Measurements from ENCODE around the gene ANKDD1B.
"Not testable (repeated sequence)": the region's sequence is repeated elsewhere in the genome, so short reads cannot be mapped to it uniquely, and the experiment has no call there.

Gene ANKDD1B

GRCh38 chr5:75611311-75612225 is at the start of gene ANKDD1B:
ANKDD1B (plus strand) TSS chr5:75611453; CDS start chr5:75611635, 182 bp downstream.
- DNase-seq, result peak; percentile 58

DNA sequence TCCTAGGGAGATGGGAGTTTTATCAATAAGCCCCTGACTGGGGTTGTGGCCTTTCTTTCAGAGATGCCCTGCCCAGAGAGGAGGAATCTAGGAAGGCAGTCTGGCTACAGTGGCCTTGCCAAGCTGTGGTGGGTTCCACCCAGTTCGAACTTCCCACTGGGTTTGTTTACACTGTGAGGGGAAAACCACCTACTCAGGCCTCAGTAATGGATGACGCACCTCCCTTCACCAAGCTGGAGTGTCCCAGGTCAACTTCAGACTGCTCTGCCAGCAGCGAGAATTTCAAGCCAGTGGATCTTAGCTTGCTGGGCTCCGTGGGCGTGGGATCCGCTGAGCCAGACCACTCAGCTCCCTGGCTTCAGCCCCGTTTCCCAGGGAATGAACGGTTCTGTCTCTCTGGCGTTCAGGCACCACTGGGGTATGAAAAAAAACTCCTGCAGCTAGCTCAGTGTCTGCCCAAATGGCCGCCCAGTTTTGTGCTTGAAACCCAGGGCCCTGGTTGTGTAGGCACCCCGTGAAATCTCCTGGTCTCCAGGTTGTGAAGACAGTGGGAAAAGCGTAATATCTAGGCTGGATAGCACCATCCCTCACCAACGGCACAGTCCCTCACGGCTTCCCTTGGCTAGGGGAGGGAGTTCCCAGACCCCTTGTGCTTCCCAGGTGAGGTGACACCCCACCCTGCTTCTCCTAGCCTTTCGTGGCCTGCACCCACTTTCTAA is 45.1 kb upstream of the ANKDD1B start:
- DNase-seq, result not testable (repeated sequence)

GRCh38 chr5:75566710-75567309 is 44.4 kb upstream of the ANKDD1B start:
- no peak for DNase-seq

DNA sequence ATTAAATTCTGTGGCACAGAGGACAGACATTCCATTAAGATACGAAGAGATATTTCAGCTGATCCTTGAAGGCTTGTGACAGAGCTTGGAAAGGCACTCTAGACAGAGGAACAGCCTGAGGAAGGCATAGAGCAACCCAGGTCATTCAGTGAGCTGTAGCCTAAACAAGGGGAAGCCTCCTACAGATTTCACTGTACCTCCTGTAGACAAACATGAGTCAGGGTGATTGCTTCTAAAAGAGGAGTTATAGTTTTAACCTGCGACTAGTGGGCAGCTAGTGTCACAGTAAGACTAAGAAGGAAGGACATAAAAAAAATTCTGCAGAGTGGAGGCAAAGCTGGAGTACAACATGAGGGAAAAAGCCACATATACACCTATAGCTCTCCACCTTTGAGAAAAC is 43.5 kb upstream of the ANKDD1B start:
- no peak for DNase-seq

DNA sequence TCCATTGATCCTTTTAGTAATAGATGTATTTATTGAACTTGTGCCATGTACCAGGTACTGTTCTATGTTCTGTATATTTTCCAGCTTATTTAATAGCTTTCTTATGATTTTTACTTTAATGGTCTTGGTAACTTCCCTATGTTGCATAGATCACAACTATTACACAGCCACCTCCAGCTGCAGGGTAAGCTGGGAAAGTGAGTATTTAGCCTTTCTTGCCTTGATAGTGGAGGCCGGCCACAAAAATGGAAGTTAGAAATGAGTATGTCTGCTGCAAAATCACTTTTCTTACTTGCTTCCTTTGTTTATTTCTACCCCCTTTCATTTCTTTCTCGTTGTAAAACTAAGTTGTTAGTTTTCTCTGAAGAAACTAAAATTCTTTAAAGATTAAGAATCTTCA is 43.1 kb upstream of the ANKDD1B start:
- DNase-seq, result no peak

- DNase-seq, result no peak
Measured at GRCh38 chr5:75571547-75571946, 39.7 kb upstream of the ANKDD1B start.

GRCh38 chr5:75574791-75575190 is 36.5 kb upstream of the ANKDD1B start:
- DNase-seq, result no peak

DNA sequence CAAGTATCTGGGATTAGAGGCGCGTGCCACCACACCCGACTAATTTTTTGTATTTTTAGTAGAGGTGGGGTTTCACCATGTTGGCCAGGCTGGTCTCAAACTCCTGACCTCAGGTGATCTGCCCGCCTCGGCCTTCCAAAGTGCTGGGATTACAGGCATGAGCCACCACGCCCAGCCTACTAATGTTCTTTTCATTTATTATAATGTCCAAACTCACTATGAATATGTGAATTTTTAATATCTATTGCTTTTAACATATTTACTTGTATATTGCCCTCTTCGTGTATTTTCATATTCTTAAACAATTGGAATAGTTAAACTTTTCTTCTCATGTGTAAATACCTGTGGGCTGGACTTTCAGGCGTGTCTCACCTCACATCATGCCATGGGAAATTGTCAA is 33.0 kb upstream of the ANKDD1B start:
- not testable (repeated sequence) for DNase-seq

DNA sequence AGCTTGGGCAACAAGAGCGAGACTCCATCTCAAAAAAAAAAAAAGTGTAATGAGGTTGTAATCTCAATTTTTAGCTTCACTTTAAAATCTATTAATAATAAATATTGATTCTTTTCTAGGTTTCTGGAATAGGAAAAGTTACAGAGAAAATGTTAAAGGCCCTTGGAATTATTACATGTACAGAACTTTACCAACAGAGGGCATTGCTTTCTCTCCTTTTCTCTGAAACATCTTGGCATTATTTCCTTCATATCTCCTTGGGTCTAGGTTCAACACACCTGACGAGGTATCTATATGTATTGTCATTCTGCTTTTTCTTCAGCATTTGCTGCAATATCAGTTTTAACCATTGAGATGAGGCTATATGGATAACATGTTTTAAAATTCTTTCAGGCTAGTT is 26.6 kb upstream of the ANKDD1B start:
- DNase-seq, result no peak

DNA sequence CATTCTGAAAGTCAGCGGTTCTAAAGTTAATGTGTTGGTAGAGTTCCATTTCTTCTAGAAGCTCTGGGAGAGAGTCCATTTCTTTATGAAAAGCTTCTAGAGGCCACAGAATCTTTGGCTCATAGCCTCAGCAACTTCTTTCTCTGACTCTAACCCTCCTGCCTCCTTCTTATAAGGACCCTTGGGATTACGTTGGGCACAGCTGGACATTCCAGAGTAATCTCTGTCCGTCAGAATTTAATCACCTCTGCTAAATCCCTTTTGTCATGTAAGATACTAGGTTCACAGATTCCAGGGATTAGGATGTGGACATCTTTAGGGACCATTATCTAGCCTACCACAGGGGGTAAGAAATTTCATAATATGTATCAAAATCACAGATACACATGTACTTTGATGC is 22.6 kb upstream of the ANKDD1B start:
- DNase-seq, result no peak

GRCh38 chr5:75600535-75600934 is 10.7 kb upstream of the ANKDD1B start:
- no peak for DNase-seq

GRCh38 chr5:75601567-75601966 is 9.7 kb upstream of the ANKDD1B start:
- DNase-seq, result no peak

DNA sequence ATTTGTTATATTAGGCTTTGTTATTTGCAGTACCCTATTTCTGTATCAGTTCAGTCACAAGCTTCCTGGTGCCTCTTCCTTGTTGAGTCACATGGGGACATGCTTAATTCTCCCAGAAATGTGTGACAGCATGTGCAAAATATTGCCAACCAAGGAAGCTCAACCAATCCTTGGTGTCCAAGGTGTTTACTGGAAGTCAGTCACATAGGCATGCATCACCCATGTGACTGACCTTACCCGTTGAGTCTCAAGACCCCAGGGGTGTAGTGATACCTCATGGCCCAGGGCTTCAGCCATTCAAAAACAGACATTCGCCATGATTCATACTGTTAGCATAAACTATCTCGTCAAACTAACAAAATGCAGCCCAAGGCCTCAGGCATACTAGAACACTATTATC is 9.3 kb upstream of the ANKDD1B start:
- DNase-seq, result no peak

GRCh38 chr5:75603371-75603770 is 7.9 kb upstream of the ANKDD1B start:
- DNase-seq, result no peak

DNA sequence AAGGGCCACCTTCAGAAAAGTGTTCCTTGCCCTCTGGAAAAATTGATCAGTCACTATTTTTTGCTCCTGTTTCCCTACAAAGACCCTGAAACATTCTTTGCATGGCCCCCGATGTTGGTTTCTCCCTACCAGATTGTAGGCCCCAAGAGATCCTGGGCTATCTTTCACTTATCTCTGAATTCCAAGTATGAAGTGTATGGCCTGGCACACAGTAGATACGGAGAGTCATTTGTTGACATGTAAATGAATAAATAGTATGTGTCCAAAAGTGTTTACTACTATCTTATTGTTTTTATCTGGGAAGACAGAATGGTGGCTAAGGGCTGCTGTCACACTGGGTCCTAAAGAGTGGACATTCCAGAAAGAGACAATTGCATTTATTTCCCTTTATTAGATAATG is 7.4 kb upstream of the ANKDD1B start:
- no peak for DNase-seq

DNA sequence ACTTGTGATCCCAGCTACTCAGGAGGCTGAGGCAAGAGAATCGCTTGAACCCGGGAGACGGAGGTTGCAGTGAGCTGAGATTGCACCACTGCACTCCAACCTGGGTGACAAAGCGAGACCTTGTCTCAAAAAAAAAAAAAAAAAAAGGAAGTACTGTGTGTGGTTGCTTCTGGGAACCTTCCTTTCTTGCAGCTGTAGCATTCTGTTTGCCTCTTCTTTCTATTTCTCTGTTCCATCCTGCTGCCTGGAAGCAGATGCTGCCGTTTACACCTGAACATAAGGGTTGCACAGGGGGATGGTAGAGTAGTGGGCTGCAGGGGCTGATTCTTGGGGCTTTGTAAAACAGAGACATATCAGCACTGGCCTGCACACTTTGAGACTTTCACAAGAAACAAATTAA is 3.9 kb upstream of the ANKDD1B start:
- DNase-seq, result not testable (repeated sequence)

DNA sequence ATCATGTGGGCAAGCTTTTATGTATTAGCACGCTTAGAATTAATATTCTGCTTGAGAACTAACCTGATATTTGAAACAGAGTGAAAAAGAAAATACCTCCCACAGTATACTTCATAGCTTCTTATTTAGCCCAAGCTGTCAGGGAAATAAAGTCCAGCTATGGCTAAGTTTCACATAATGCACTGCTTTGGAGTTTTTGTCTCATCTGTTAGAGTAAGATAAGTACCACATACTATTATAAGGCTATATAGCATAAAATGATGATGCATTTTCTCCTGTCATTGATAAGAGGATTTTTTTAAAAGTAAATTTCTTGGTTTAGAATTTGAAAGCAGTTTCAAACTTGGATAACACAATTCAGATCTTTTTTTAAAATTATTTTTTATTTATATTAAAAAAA is 2.4 kb upstream of the ANKDD1B start:
- DNase-seq, result no peak

- DNase-seq, result no peak
Measured at GRCh38 chr5:75610201-75610600, 1.1 kb upstream of the ANKDD1B start.

GRCh38 chr5:75610859-75611310 is 368 bp upstream of the ANKDD1B start:
- not testable (repeated sequence) for DNase-seq

DNA sequence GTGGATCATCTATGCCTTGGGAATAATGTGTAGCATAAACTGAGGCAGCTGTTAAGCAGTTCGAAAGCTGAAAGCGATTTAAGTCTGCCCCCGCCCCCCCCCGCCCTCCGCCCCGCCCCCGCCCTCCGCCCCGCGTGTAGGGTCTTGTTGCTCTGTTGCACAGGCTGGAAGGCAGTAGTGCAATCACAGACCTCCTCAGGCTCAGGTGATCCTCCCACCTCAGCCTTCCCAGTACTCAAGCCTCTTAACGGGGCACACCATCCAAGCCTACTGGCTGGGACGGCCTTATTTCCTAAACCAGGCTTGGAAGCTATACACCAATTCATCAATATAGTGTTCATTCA is 945 bp downstream of the ANKDD1B start:
- peak; percentile 29 for DNase-seq

- DNase-seq, result no peak
Measured at GRCh38 chr5:75612901-75613300, 1.6 kb downstream of the ANKDD1B start.

DNA sequence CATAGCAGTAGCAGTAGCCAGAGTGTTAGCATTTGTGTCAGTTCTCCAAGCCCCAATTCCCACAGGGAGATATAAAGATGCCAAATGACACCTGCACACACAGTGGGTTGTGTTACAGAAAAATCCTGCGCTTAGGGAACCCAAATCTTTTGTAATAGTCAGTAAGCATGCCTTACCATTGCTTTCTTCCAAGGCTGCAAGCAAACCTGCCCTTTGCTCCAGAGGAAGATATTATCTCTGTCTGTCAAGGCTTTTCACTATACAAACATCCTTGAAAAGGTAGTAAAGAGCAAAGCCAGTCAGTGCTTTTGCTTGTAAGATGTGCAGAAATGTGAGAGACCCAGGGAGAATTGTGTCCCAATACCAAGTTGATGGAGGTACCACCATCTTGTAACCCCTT is 2.9 kb downstream of the ANKDD1B start:
- no peak for DNase-seq

DNA sequence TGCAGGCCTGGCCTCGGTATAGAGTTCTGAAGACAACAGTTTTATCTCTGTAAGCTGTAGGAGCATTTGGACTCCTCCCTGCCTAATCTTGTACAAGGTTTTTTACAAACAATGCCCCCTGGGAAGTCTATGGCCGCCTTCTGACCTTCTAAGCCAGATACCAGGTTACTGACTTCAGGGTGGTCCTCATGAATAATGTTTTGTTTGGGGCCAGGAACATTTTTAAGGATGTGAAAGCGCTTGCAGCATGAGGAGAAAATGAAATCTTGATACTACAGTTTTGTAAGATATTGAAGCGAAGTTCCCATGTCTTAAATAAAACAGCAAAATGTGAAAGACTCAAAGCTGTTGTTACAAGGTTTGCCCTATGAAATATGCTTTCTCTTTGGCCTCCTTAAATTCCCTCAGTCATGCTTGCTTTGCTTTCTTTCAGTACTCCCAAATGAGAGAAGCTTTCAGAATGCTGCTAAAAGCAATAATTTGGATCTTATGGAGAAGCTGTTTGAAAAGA is 5.2 kb downstream of the ANKDD1B start:
- no peak for DNase-seq

All from left hindlimb (tissue), 1 donor.